HUDEP-2 (cell line): ENCODE measurements around the gene ALKBH3.

Experiments
- DNase-seq, 76 experiments: peaks; one replicate each; lab custom pipeline; 2025; ENCODE audit not compliant: unreplicated experiment in 76 of 76; lab: John Stamatoyannopoulos, UW

The ALKBH3 gene

DNA sequence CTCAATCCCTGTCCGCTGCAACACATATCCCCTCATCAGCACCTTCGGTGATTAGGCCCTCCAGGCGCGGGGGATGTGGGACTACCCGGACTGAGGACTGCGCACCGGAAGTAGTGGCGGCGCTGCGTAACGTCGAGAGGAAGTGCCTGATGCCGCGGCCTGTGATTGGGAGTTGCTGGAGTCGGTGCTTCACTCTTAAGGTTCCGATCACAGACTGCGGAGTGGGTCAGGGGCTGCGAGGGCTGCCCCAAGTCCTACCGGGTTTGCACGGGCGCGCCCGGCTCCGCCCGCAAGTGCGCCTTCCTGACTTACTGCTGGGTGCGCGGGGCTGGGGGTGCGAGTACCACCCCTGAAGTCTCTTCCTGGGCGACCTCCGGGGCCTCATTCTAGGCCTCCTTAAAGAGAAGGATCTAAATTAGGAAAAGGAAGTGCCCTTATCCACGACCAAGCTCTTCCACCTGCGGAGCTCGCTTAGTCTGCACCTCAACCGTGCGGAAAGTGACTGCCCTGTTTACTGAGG is at the start of gene ALKBH3:
ALKBH3 (plus strand) TSS at position 192 of the 520 bp plus-strand sequence. CDS start 1,822 bp downstream, outside the sequence.
- peak in 74 of 76 experiments; percentile 38 to 92 (median 80) for DNase-seq

DNA sequence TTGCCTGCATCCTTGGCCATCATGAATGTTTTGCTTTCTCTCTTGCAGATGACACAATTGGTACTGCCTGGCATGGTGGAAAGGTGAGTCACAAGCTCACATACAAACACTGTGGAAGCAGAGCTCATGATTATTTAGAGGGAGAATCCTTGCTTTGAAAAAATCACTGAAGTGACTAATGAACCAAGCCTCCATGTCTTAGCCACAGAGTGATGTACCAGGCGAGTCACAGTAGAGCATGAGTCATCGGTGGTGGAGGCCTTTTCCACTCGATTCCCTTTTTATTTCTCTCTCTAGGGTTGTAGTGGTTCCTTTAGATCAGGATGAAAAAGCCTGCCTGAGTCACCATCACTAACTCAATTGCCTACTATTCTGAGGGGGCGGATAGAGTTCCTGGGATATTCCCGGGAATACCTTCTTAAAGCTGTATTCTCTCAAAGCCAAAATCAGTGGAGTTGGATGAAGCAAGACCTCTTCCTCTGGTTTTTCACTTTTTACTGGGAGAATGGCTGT is 49.6 kb upstream of the ALKBH3 start:
- peak in 9 of 76 experiments; percentile 1 to 36 (median 6) for DNase-seq

DNA sequence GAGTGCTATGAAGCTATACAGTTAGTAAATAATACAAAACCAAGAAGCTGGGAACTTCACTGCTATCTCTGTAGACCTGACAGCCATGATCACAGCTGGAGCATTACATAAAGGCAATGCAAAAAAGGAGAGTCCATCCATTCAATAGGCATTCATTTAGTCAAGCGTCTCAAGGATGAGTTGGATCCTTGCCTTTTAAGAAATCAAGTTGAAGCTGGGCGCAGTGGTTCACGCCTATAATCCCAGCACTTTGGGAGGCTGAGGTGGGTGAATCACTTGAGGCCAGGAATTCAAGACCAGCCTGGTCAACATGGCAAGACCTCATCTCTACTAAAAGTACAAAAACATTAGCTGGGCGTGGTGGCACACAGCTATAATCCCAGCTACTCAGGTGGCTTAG is 48.1 kb upstream of the ALKBH3 start:
- no peak for DNase-seq

DNA sequence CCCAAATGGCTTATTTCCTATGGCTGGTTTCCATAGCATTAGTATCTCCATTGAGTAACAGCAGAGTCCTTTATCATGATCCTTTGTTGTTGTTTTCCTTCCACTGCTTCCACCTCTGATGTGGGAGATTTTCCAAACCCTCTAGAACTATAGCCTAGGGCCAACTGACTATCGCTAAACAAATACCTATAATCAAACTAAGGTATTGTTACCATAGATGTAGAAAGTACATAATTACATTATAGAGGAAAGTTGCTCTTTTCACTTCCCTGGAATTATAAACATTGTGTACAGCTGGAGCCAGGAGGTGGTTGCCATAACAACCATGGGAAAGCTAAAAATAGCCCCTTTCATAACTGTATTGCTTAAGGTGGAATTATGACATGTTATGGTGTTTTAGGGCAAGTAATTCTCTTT is 47.0 kb upstream of the ALKBH3 start:
- DNase-seq = no peak

DNA sequence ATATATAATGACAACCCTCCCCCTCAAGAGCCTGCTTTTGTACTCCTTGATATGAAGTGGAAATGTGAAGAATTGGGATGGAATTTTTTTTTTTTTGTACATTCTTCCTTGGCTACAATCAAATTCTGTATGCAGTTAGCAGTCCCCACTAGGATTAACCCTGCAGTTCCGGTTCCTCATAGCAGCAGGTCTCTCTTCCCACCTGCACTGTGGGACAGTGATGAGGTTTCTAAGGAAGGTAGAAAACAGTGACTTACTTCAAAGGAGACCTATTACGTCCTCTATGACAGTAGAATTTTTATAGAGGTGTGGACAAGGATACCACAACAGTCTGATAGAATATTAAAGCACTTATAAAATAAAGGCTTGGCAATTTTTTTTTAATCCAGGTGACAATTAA is 46.3 kb upstream of the ALKBH3 start:
- no peak for DNase-seq

DNA sequence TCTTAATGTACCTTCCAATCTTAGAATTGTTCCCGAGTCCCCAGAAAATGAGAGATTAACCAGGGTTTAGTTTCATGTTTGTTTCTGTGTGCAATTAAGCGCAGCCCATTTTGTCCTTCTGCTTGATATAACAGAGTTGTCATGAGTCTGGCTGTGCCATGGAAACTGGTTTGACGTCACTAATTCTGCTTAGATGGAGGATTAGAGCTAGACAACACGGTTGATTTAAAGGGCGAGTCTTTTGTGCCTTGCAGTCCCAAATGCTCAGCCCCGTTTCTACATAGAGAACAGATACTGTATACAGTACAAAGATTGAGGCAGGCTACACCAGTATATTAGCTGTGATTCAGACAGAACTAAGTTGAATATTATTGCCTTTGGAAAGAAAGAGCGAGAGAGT is 45.5 kb upstream of the ALKBH3 start:
- DNase-seq = no peak

DNA sequence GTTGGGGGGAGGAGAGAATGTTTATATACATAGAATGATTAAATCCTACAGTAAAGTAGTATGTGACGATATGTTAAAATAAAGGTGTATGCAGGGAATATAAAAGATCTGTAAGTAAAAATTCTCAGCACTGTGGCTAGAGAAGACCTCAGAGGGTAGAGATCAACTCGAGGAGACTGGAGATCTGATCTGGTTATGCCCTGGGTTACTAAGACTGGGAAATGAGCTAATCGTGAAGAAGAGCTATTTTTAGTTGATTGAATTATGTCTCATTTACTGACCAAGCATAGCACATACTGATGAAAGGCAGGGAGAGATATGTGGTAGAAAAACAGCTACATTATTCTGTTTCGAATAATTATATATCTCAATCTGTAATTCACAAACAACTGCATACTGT is 42.8 kb upstream of the ALKBH3 start:
- no peak for DNase-seq

DNA sequence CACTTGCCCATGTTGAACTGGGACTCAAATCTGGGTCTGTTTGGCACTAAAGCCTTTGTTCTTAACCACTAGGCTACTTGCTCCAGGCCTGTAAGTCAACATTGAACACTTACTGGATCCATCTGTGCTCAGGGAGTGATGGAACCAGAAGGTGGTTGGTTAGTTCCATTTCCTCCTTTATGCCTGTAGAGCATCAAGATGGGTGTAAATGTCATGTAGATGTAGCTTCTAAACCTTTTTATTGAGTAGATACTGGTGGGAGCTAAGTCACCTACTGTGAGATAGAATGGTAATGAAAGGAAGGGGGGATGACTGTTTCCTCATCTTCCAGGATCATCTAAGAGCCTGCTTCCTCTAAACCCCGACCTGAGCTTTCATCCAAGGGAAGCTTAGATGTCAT is 38.6 kb upstream of the ALKBH3 start:
- DNase-seq = no peak

DNA sequence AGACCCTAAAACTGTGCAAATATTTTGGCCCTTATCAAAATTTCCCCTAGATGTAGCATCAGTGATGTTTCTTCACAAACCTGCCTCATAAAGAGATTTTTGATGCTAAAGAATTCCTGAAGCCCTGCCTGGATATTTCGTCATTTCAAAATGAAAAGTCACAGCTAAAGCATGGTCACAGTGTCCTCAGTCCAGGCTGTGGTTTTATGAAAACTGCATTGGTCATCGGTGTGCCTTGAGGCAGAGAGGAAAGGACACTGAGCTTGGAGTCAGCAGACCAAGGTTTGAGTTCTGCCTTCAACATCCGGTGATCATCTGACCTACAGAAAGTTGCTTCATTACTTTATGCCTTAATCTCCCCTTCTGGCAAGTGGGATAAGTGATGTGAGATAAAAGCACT is 34.8 kb upstream of the ALKBH3 start:
- DNase-seq = no peak

DNA sequence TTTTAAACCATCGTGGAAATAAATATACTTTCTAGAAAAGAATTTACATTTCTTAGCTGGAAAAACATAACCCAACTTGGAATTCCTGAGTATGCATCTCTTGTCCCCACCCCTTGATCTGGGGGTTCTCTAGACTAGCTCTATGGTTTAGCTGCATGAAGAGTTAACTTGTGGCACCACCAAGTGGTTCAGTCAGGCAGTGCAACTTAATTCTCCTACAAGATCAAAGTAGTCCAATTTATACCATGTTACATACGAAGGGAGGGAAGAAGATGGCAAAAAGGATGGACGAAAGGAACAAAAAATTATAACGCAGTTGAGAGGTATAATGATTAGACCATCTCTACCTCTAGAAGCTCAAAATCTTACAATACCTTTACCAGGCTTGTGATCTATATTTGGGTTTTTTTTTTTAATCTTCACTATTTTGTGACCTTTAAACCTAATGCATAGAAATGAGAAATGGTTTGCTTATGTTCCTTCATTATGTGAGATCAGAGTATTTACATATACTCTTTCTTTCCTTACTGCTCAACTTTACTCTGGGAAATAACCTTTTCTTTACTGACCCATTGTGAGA is 28.5 kb upstream of the ALKBH3 start:
- DNase-seq = peak in 55 of 76 experiments; percentile 1 to 69 (median 29)

DNA sequence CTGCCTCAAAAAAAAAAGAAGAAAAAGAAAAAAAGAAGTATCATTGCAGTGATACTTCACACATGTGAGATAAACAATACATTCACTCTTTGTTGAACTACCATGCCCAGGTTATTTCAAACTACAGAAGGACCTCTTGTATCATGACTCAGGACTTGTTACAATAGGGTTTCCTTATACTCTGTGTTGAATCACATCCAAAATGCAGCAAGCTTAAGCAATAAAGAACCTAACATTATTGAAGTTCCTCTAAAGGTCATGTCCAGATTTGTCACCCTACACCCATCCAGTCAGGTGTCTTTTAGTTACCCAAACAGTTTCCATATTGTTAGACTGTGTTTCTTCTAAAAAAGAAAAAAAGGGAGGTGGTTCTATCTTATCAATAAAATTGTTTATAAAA is 26.9 kb upstream of the ALKBH3 start:
- DNase-seq = no peak

DNA sequence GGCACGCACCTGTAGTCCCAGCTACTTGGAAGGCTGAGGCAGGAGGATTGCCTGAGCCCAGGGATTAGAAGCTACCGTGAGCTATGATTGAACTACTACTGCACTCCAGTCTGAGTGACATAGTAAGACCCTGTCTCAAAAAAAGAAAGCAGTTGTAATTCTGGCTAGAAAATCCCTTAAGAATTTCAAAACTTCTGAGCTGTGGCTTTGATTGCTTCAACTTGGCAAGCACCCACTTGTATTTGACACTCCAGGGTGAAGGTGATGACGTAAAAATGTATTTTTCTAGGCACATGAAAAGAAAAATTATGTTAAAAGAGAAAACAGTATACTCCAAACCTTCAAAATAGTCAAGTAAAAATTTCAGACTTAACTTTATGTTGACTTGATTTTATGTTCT is 23.6 kb upstream of the ALKBH3 start:
- no peak for DNase-seq

DNA sequence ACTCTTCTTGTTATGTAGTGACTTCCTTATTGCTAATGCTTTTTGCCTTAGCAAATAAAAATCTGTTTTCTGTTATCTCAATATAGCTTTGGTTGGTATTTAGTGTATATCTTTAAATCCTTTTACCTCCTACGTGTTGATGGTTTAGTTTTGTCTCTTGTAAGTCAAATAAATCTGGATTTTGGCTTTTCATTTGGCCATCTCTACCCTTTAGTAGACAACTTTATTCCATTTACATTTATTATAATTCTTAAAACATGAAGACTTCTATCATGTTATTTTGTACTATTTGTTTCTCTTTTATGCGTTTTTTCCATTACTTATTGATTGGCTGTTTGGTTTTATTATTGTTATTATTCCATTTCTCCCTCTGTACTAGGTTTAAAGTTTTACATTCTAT is 19.5 kb upstream of the ALKBH3 start:
- DNase-seq = no peak

DNA sequence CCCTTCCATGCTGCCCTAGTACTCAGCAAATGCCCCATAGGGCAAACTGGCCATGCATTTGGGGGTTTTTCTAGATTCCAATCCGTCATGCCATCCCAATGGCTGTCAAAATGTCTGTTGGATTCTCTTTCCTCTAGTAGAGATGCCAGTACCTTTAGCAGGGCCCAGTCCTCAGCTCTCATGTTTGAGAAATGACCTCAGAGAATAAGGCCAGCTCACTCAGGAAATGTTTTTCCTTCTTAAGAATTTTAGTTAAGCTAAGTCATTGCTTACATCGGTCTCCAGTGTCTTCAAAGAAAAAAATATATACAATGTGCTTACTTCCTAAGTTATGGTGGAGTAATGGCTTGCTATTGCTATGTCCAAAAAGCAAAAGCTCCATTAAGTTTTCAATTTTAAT is 14.1 kb upstream of the ALKBH3 start:
- DNase-seq = no peak

DNA sequence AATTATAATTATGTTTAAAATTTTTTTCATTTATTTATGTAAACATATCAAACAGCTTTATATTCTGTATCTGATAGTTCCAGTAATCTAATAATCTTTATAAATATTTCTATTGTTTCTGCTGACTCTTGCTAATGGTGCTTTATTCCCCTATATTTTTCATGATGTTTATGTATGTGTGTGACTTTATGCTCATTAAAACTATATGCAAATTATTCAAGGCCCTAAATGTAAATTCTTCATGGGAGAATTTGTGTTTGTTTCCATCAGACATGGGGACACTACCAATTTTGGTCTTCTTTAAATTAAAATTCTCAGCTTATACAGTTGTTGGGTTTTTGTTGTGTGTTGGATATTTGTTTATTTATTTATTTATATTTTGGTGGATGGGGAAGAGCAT is 13.7 kb upstream of the ALKBH3 start:
- no peak for DNase-seq

DNA sequence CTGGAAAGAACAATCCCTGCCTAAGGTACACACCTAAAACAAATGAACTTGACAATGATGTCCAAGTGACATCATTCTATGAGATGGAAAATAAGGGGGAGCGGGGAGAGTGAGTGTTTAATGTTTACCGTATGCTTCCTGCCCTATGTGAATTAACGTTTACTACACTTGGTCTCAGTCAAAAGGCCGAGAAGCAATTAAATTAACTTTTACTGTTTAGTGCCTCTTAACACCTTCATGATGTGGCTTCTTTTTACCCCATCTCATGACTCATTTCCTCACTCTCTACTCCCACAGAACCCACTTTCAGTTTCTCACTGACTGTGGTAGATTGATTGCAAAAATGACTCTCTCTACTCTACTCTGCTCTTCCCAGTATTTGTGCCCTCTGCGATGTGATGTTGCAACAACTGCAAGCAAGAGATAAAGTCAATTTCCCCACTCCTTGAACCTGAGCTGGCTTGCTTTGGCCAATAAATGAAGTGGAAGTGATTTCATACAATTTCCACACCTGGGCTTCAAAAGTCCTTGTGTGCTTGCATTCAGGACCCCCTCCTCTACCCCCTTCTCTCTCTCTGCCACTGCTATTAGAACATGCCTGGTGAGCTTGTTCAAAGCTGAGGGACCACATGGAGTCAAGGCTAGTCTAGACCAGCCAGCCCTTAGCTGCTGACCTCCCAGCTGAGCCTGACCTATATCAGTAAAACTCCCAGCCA is 11.6 kb upstream of the ALKBH3 start:
- DNase-seq = peak in 30 of 76 experiments; percentile 1 to 64 (median 34)

DNA sequence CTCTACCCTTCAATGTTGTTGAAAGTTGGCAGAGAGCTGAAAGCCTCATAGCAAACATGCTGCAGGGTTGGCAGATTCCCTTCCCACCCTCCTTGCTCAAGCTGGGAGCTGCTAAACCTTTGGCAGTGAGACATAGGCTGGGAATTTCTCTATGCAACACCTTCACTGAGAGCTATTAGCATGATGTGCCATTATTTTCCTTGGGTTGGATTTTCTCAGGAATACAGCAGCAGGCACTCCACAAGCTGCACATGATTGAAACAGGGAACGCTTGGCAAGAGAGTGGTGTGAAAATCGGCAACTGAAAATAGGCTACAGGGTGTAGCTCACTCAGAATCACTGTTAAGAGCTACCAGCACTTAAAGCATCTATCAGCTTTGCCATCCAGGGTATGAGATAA is 9.6 kb upstream of the ALKBH3 start:
- DNase-seq = no peak

DNA sequence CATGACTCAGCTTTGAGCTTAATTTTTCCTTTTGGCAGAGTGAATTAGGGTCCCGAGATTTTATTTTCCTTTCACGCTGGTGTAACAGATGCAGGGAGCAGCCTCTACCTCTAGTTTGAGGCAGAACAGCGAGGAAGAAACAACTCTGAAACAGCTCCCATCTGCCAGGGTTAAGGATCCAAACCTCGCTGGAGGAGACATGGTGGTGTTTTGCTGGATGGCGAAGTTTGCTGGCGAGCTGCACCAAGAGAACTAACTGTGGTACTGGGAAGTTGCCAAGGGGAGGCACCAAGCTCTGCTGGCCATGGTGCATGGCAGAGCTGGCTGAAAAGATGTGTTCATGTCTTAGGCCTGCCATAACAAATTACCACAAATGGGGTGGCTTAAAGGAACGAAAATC is 7.6 kb upstream of the ALKBH3 start:
- no peak for DNase-seq

DNA sequence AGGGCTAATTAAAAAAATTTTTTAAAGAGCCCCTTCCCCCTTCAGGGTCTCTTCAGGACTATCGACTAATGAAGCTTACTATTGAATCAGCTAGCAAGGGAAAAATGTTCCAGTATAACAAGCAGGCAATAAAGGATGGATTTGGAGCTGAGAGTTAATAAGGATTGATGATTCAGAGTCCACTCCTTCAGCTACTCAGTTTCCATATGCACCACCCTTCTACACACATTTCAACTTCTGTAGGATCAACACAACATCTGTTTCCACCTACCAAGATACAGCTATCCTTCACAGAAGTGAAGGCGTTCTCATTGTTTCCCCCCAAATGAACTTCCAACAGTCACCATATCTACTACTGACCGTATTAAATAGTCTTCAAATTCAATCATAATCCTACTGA is 6.6 kb upstream of the ALKBH3 start:
- no peak for DNase-seq

DNA sequence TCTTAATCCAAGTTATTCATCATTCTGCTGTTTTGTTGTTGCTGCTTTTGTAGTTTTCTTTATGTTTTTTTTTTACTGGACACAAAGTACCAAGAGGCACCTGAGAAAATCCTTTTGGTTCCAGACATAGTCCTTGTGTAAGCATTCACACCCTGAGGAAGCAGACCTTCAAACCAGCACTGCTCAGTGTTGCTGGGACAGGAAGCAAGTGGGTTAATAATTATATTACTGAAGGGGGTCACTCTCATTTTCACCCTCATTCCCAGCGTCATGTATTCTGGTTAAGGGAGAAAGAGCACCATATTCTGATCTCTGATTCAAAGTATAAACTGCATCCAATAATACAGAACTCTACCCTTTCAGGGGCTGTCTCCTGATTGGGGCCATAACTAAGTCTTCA is 5.9 kb upstream of the ALKBH3 start:
- no peak for DNase-seq

DNA sequence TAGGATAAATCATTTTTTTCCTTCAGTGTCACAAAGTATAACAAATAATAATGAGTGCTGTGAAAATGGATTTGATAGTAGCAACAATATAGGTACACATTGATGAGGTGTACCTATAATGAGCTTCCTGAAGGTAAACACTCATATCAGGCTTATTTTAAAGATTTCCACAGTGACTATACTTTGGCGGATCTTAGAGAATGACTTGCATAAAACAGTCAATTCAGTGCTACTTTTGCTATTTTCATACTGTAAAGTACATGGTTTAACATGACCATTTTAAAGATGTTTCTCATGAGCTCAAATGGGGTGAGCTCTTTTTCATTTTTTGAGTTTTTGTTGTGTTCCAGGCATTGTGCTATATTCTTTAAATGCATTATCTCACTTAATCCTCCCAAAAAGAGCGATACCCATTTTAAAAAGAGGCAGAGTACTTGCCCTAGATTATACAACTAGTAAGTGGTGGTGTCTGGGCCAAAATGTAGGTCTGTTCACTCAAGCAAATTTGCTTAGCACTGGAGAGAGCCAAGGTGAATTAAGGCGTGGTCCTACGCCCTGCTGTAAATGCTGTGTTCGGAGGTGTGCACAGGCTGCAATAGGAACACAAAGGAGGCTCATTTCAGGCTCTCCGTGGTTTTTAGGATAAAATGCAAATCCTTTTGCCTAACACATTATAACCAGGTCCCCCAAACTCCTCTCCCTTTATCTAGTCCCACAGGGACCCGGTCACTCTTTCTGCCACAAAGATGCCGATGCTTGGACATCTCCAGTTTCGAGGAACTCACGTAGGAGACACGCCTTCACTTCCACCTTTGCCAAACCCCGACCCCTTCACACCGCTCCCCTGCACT is 617 bp upstream of the ALKBH3 start:
- DNase-seq = no peak
